ENCODE measurements around the gene PVALEF. TPM values are rescaled to one million over a fixed set of nuclear protein-coding genes. Genes with fewer than 3 reads are reported as not detected.

PVALEF gene
- total RNA-seq, 1 donor from 2014 or later: not detected

GRCh38 chr17:81218991-81219390 lies 53.7 kb downstream of the PVALEF start:
- H3K27me3 Mint-ChIP-seq (ENCODE audit: unreplicated experiment): no peaks in the 10 kb centered on the region
- H3K27ac Mint-ChIP-seq (ENCODE audit: unreplicated experiment): no peak overlapping the region
- no peak overlapping the region for H3K4me3 Mint-ChIP-seq (ENCODE audit: unreplicated experiment)
- TF ChIP-seq CTCF (IDR thresholded peaks at IDR 0.05): no peak
- no peak for DNase-seq (ENCODE audit: extremely low spot score, unreplicated experiment)
- H3K4me1 Mint-ChIP-seq (ENCODE audit: unreplicated experiment): peaks cover 17% of the 10 kb centered on the region
- peaks cover 2% of the 10 kb centered on the region for H3K36me3 Mint-ChIP-seq (ENCODE audit: unreplicated experiment)
- H3K9me3 Mint-ChIP-seq (ENCODE audit: unreplicated experiment): no peaks in the 10 kb centered on the region

GRCh38 chr17:81219476-81220180 lies 54.3 kb downstream of the PVALEF start:
- no peaks in the 10 kb centered on the region for H3K27me3 Mint-ChIP-seq (ENCODE audit: unreplicated experiment)
- TF ChIP-seq CTCF (IDR thresholded peaks at IDR 0.05): no peak
- peaks cover 17% of the 10 kb centered on the region for H3K4me1 Mint-ChIP-seq (ENCODE audit: unreplicated experiment)
- no peak overlapping the region for H3K4me3 Mint-ChIP-seq (ENCODE audit: unreplicated experiment)
- DNase-seq (ENCODE audit: extremely low spot score, unreplicated experiment): no peak
- H3K36me3 Mint-ChIP-seq (ENCODE audit: unreplicated experiment): peaks cover 2% of the 10 kb centered on the region
- H3K27ac Mint-ChIP-seq (ENCODE audit: unreplicated experiment): no peak overlapping the region
- H3K9me3 Mint-ChIP-seq (ENCODE audit: unreplicated experiment): no peaks in the 10 kb centered on the region

GRCh38 chr17:81221371-81221841 lies 56.1 kb downstream of the PVALEF start:
- H3K36me3 Mint-ChIP-seq (ENCODE audit: unreplicated experiment): peaks cover 2% of the 10 kb centered on the region
- H3K27ac Mint-ChIP-seq (ENCODE audit: unreplicated experiment): peak overlapping the region; percentile 15
- no peak for DNase-seq (ENCODE audit: extremely low spot score, unreplicated experiment)
- peak overlapping the region; percentile 69 for H3K4me3 Mint-ChIP-seq (ENCODE audit: unreplicated experiment)
- TF ChIP-seq CTCF (IDR thresholded peaks at IDR 0.05): no peak
- peaks cover 17% of the 10 kb centered on the region for H3K4me1 Mint-ChIP-seq (ENCODE audit: unreplicated experiment)
- H3K27me3 Mint-ChIP-seq (ENCODE audit: unreplicated experiment): no peaks in the 10 kb centered on the region
- H3K9me3 Mint-ChIP-seq (ENCODE audit: unreplicated experiment): no peaks in the 10 kb centered on the region

GRCh38 chr17:81221842-81222619 lies 56.7 kb downstream of the PVALEF start:
- peaks cover 2% of the 10 kb centered on the region for H3K36me3 Mint-ChIP-seq (ENCODE audit: unreplicated experiment)
- H3K9me3 Mint-ChIP-seq (ENCODE audit: unreplicated experiment): no peaks in the 10 kb centered on the region
- no peak for DNase-seq (ENCODE audit: extremely low spot score, unreplicated experiment)
- H3K27ac Mint-ChIP-seq (ENCODE audit: unreplicated experiment): no peak overlapping the region
- H3K4me3 Mint-ChIP-seq (ENCODE audit: unreplicated experiment): peak overlapping the region; percentile 69
- no peak for TF ChIP-seq CTCF (IDR thresholded peaks at IDR 0.05)
- no peaks in the 10 kb centered on the region for H3K27me3 Mint-ChIP-seq (ENCODE audit: unreplicated experiment)
- peaks cover 17% of the 10 kb centered on the region for H3K4me1 Mint-ChIP-seq (ENCODE audit: unreplicated experiment)

- TF ChIP-seq CTCF (IDR thresholded peaks at IDR 0.05): no peak
- Mint-ChIP-seq H3K9me3 (ENCODE audit: unreplicated experiment) (no peaks in the 10 kb centered on the region), H3K27ac (ENCODE audit: unreplicated experiment) (no peak overlapping the region), H3K27me3 (ENCODE audit: unreplicated experiment) (no peaks in the 10 kb centered on the region), H3K36me3 (ENCODE audit: unreplicated experiment) (peaks cover 4% of the 10 kb centered on the region), H3K4me3 (ENCODE audit: unreplicated experiment) (peak overlapping the region; percentile 78), H3K4me1 (ENCODE audit: unreplicated experiment) (peaks cover 17% of the 10 kb centered on the region)
- no peak for DNase-seq (ENCODE audit: extremely low spot score, unreplicated experiment)
Observed at GRCh38 chr17:81222620-81222905, 57.3 kb downstream of the PVALEF start.

Measured in osteocyte (in vitro differentiated cells).